ENCODE measurements around the gene HDAC1.
A peak's percentile ranks its signal among the peaks of the same experiment; 100 is the strongest.

HDAC1 gene

DNA sequence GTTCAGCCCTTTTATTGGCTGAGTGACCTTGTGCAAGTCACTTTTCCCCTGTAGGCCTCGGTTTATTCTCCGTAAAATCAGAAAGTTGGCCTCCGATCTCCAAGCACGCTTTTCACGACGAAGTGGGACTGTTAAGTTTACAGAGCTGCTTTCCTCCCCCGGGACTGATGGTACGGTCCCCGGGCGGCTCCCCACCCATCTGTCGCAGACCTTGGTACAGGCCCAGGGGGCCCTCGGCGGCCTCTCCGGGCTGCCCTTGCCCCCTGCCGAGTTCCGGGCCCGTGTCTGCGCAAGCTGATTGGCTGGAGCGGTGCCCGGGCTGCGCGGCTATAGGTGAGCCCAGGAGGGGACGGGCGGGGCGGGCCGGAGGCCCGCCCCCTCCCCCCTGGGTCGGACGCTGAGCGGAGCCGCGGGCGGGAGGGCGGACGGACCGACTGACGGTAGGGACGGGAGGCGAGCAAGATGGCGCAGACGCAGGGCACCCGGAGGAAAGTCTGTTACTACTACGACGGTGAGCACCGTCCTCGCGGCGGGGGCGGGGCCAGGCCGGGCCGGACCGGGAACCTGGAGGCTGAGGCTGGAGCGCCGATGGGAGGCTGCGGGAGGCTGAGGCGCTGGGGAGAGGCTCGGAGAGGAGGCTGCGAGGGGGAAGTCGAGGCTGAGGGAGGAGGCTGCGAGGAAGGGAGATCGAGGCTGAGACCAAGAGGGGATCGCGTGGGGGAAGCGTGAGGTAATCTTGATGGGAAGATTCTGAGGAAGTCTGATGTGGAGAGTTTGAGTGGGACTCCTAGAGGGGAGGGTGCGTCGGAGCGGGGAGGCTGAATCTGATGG, at the start of gene HDAC1:
Gene HDAC1 (plus strand): TSS at position 376 of the 831 bp plus-strand sequence. CDS start 87 bp downstream, at position 463.
- TF ChIP-seq, protein P1, sequence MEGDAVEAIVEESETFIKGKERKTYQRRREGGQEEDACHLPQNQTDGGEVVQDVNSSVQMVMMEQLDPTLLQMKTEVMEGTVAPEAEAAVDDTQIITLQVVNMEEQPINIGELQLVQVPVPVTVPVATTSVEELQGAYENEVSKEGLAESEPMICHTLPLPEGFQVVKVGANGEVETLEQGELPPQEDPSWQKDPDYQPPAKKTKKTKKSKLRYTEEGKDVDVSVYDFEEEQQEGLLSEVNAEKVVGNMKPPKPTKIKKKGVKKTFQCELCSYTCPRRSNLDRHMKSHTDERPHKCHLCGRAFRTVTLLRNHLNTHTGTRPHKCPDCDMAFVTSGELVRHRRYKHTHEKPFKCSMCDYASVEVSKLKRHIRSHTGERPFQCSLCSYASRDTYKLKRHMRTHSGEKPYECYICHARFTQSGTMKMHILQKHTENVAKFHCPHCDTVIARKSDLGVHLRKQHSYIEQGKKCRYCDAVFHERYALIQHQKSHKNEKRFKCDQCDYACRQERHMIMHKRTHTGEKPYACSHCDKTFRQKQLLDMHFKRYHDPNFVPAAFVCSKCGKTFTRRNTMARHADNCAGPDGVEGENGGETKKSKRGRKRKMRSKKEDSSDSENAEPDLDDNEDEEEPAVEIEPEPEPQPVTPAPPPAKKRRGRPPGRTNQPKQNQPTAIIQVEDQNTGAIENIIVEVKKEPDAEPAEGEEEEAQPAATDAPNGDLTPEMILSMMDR (IDR thresholded peaks at IDR 0.05; ENCODE audit: low read depth, low read length) = no peak

DNA sequence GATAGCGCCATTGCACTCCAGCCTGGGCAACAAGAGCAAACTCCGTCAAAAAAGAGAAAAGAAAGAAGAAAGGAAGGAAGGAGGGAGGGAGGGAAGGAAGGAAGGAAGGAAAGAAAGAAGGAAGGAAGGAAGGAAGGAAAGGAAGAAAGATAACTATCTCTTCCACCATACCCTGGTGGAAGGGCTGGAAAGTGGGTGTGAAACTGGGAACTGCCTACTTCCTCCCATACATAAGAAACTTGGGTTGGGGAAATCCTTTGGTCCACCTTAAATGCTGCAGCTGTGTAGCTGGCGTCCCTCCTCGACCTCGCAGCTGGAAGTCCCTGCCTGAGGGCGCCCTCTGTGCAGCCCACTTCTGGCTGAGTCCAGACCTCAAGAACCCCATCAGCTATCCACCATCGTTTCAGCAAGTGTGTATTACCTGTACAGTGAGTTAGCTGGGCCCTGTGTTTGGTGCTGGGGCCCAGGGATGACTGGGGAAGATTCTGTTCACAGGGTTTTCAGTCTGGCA, 49.5 kb upstream of the HDAC1 start:
- DNase-seq (ENCODE audit: extremely low read depth, low read depth) = no peak
- TF ChIP-seq, protein P1 (IDR thresholded peaks at IDR 0.05; ENCODE audit: low read depth, low read length) = no peak; the same call in 1 of the 2 replicates

More for the DNA sequence above, at the start of gene HDAC1:
- peak; percentile 80 for DNase-seq (ENCODE audit: extremely low read depth, low read depth)

DNA sequence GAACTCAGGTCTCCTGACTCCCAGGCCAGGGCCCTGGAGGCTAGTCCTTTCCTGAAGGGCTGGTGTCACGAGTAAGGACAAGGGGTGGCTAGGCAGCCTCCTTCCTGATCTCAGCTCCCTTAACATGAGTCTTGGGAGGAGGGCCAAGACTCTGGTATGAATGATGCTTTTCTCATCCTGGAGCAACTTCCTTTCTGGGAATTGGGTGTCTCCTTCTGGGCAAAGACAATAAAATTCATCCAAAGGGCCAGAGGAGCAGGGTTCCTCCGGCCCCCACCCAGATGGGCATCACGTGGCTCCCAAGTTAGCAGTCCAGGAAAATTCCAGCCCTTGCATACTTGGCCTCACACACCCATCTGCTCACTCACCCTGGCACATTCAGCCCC, 45.0 kb upstream of the HDAC1 start, which contains the start of gene FAM167B:
Gene FAM167B (plus strand): TSS at position 335 of the 386 bp plus-strand sequence. CDS start 200 bp downstream, outside the sequence.
- DNase-seq (ENCODE audit: extremely low read depth, low read depth) = peak; percentile 66
- TF ChIP-seq, protein P1 (IDR thresholded peaks at IDR 0.05; ENCODE audit: low read depth, low read length) = no peak

DNA sequence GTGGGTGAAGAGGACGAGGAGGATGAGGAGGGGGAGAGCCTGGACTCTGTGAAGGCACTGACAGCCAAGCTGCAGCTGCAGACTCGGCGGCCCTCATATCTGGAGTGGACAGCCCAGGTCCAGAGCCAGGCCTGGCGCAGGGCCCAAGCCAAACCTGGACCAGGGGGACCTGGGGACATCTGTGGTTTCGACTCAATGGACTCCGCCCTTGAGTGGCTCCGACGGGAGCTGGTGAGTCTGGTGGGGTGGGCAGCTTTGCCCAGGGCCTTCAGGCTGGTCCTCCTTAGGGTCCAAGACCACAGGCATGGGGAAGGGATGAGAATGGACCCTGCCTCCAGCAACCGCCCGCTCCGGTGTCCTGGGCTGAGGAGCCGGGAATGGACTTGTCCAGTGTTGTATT, 44.4 kb upstream of the HDAC1 start:
- TF ChIP-seq, protein P1 (IDR thresholded peaks at IDR 0.05; ENCODE audit: low read depth, low read length) = no peak
- no peak for DNase-seq (ENCODE audit: extremely low read depth, low read depth)

DNA sequence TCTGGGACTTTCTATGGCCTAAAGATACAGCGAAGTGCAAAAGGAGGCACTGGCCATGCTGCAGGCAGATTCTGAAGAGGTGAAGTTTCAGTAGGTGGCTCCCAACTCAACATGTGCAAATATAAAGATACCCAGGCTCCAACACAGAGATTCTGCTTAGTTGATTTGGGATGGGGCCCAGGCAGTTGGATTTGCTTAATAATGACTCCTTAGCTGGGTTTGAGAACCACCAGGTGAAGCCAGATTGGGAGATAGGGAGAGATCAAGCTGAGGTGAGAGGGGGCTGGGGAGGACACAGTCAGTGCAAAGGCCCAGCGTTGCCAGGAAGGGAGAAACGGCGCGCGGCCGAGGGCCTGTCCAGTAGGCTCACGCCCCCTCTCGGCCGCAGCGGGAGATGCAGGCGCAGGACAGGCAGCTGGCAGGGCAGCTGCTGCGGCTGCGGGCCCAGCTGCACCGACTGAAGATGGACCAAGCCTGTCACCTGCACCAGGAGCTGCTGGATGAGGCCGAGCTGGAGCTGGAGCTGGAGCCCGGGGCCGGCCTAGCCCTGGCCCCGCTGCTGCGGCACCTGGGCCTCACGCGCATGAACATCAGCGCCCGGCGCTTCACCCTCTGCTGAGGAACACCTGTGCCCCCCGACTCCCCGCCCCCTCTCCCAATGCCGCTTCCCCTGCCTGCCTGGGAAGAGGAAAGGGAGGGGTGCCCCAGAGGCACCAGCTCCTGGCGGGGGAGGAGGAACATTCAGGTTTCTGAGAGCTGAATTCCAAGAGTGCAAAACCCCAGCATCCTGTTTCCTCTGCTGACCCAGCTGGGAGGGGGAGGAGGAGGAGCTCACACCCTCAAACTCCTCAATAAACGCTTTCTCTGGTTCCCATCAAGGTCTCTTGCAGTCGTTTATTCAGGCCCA, 43.6 kb upstream of the HDAC1 start:
- DNase-seq (ENCODE audit: extremely low read depth, low read depth) = no peak

DNA sequence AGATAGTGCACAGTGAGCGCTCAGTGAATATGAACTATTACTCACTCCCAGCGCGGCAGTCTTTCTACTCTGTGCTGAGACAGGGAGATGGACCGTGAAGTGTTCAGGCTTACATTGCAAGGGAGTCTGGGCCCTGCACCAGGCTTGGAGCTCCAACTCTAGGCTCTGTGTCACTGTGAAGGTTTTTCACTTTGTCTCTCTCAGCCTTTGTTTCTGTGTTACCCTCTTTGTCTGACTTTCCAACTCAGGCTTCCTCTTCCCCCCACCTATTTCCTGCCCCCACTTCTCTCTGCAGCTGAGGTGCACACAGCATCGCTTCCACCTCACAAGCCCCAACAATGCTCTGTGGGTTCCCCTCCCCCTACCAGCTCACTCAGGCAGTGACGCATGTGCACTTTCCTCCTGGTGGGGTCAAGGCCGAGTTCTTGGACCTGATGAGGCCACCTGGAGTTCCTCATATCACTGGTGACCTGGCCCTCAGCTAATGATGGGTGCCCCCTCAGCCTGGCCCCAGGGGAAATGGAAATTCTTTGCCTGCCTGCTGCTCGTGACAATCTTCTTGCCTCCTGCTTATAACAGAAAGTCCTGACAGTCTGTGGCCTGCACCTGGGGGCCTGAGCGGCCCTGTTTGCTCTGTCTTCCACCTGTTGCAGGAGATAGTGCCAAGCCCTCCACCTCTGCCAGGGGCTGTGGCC, 41.9 kb upstream of the HDAC1 start:
- no peak for DNase-seq (ENCODE audit: extremely low read depth, low read depth)
- TF ChIP-seq, protein P1 (IDR thresholded peaks at IDR 0.05; ENCODE audit: low read depth, low read length) = no peak

More for the DNA sequence above, 43.6 kb upstream of the HDAC1 start:
- TF ChIP-seq, protein P1 (IDR thresholded peaks at IDR 0.05; ENCODE audit: low read depth, low read length) = peak; percentile 72

All from AG09319 (cell line).